ENCODE results near the gene THAP5.
"Not testable (repeated sequence)": the region's sequence is repeated elsewhere in the genome, so short reads cannot be mapped to it uniquely, and the experiment has no call there.

DNA sequence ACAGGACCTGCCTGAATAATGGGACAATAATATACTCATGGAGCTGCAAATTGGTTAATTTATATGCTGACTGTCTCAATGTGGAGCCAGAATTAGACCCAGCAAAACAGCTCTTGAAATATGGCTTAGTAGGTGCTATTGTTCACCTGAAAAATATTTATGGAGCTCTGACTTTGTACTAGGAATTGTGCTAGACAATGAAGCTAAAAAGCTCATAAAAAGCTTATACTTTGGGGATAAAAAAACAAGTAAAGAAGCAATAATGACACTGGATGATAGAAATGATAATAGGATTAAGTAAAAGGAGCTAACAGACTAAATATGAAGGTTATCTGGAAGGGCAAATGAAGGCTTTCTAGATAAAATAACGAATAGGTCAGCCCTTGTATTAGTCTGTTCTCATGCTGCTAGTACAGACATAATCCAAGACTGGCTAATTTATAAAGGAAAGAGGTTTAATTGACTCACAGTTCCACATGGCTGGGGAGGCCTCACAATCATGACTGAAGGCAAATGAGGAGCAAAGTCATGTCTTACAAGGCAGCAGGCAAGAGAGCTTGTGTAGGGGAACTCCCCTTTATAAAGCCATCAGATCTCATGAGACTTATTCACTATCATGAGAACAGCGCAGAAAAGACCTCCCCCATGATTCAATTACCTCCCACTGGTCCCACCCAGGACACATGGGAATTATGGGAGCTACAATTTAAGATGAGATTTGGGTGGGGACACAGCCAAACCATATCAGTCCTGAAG, 21.2 kb downstream of the THAP5 start:
- TF ChIP-seq POLR2A, CTCF, POLR2AphosphoS5 (IDR thresholded peaks at IDR 0.05): not testable (repeated sequence)

Data from gastroesophageal sphincter (tissue), 3 donors.